ENCODE measurements around the gene MCU.
"Not testable (repeated sequence)": the region's sequence is repeated elsewhere in the genome, so short reads cannot be mapped to it uniquely, and the experiment has no call there.

Gene MCU

GRCh38 chr10:72852508-72852907, 160.6 kb downstream of the MCU start:
- DNase-seq, result no peak

- DNase-seq, result no peak
Measured at GRCh38 chr10:72855129-72855528, 163.2 kb downstream of the MCU start.

DNA sequence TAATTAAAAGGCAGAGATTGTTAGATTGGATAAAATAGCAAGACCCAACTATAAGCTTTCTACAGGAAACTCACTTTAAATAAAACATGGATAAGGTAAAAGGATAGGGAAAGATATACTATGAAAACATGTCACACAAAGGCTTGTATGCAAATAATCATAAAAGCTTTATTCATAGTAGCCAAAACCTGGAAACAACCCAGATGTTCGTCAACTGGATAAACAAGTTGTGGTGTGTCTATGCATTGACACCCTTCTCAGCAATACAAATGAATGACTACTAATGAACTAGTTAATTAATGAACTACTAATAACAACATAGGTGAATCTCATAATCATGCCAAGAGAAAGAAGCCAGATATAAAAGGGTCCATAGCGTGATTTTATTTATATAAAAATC, 163.8 kb downstream of the MCU start:
- no peak for DNase-seq

GRCh38 chr10:72858067-72858466, 166.1 kb downstream of the MCU start:
- no peak for DNase-seq

DNA sequence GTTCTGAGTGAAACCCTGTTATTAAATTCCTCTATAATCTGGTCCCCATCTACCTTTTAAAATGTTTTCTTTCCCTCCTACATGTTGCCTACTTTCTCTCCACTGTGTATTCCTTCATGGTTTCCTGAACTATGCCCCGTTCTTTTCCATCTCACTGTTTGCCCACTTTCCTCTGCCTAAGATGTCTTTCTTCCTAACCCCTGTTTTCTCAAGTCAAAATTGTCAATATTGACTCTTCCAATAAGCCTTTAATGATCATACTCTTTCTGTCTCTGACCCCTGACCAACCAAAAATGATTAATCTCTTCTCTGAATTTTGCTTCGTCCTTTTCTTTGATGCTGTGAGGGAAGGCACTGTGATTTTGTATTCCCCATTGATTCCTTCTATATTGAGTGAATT, 171.0 kb downstream of the MCU start:
- DNase-seq, result no peak

- peak; percentile 43 for DNase-seq
Measured at GRCh38 chr10:72875250-72876055, 183.5 kb downstream of the MCU start.

- no peak for DNase-seq
Measured at GRCh38 chr10:72879245-72879644, 187.3 kb downstream of the MCU start.

DNA sequence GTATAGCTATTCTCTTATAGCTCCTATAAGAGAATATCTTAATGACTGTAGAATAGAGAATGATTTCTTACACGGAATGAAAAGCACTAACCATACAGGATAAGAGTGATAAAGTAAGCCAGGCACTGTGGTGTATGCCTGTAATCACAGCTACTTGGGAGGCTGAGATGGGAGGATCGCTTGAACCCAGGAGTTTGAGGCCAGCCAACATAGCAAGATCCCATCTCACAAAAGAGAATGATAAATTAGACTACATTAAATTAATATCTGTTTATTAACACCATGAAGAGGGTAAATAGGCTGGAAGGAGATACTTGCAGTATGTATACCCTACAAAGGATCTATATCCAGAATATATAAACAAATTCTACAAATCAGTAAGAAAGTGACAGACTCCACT, 189.3 kb downstream of the MCU start:
- DNase-seq, result no peak

- no peak for DNase-seq
Measured at GRCh38 chr10:72883861-72884260, 191.9 kb downstream of the MCU start.

- DNase-seq, result no peak
Measured at GRCh38 chr10:72885953-72886352, 194.0 kb downstream of the MCU start.

DNA sequence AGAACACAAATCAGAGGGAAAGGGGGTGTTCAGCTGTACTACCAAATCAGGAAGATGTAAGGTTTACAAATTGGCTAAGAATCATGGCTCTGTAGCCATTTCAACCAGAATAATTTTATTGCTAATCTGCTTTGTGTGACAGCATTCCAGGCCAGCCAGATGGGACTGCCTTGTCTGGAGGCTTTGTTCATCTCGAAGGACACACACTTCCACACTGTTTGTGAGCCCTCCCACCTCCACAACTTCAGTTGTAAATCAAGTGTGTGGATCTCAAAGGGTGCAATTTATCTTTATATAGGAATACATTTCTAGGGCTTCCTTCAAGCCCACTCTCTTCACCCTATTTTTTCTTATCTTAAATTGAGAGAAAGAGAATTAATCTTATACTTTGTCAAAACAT, 194.7 kb downstream of the MCU start:
- DNase-seq, result no peak

DNA sequence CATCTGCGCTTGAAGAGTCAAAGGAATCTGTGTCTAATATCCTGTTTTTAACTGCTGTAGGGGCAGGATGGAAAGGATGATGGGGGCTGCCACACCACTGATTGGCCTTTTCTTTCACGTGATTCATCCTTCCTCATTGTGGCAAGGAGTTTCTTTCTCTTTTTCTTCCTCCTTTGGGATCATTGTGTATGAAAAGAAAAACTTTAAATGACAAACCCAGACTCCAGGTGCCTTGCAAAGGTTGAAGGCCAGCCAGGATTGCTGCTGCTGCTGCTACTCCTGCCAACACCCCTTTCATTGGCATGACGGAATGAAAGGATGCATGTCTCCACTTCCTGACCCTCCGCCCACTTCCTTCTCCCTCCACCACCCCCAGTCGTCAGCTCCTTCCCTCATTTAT, 195.1 kb downstream of the MCU start:
- no peak for DNase-seq

- no peak for DNase-seq
Measured at GRCh38 chr10:72888151-72888638, 196.3 kb downstream of the MCU start.

DNA sequence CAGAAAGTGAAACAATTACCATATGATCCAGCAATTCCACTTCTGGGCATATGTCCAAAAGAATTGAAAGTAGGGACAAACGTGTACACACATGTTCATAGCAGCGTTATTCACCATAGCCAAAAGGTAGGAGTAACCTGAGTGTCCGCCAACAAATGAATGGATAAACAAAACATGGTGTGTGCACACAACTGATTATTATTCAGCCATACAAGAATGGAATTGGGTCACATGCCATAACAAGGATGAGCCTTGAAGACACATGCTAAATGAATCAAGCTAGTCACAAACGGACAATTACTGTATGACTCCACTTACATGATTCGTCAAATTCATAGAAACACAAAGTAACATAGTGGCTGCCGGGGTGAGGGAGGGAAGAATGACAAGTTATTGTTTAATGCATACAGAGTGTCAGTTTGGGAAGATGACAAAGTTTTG, 197.5 kb downstream of the MCU start:
- DNase-seq, result no peak

- no peak for DNase-seq
Measured at GRCh38 chr10:72890086-72890485, 198.1 kb downstream of the MCU start.

DNA sequence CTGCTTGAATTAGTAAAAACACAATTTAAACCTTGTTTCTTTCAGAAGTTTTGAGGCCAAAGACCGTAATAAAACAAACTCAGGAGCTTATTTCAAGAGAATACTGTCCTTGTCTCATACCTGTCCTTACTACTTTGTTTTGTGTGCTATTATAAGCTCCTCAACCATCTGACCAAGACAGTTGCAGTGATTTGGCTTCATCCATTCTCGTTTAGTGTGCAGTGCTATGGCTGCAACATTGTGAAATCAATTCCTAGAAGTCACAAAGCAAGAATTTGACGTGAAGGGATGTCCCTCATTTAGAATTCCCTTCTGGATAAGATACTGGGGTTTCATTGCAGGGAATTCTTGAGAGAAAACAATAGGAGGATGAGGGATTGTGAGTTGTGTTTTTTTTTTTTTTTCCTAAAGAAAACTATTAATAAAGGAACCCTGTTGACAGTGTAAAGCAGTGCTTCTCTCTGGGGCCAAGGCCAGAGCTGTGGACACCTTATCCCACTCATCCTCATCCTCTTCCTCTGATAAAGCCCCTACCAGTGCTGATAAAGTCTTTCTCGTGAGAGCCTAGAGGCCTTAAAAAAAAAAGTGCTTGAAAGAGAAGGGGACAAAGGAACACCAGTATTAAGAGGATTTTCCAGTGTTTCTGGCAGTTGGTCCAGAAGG, 201.3 kb downstream of the MCU start, which contains the start of gene OIT3:
OIT3 (plus strand) TSS at position 604 of the 663 bp plus-strand sequence. CDS start 60 bp downstream, outside the sequence.
- DNase-seq, result no peak

- no peak for DNase-seq
Measured at GRCh38 chr10:72895236-72895850, 203.4 kb downstream of the MCU start.

GRCh38 chr10:72898616-72899015, 206.7 kb downstream of the MCU start:
- DNase-seq, result no peak

DNA sequence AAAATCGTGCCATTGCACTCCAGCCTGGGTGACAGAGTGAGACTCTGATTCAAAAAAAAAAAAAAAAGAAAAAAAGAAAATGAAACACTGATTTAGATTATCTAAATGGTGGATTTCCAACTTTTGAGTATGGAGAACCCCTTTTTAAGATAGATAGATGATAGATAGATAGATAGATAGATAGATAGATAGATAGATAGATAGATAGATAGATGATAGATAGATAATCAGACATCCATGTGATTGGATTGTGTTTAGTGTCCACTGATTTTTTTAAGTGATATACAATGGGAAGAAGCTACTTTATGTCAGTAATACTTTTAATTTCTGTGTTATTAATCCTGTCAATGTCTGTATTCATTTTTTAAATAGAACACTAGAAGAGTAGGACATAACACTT, 207.6 kb downstream of the MCU start:
- DNase-seq, result no peak

- DNase-seq, result not testable (repeated sequence)
Measured at GRCh38 chr10:72903941-72904446, 212.1 kb downstream of the MCU start.

- DNase-seq, result no peak
Measured at GRCh38 chr10:72904806-72905205, 212.9 kb downstream of the MCU start.

GRCh38 chr10:72906446-72906845, 214.5 kb downstream of the MCU start:
- DNase-seq, result no peak

GRCh38 chr10:72910705-72911104, 218.8 kb downstream of the MCU start:
- DNase-seq, result no peak

GRCh38 chr10:72911758-72912157, 219.8 kb downstream of the MCU start:
- DNase-seq, result no peak
